ENCODE data around the gene SMOC2. TPM values are rescaled to one million over a fixed set of nuclear protein-coding genes. Genes with fewer than 3 reads are reported as not detected.
"Not testable (repeated sequence)": the region's sequence is repeated elsewhere in the genome, so short reads cannot be mapped to it uniquely, and the experiment has no call there.

SMOC2 gene
- total RNA-seq, 1 donor from 2014 or later: 12.6 TPM

DNA sequence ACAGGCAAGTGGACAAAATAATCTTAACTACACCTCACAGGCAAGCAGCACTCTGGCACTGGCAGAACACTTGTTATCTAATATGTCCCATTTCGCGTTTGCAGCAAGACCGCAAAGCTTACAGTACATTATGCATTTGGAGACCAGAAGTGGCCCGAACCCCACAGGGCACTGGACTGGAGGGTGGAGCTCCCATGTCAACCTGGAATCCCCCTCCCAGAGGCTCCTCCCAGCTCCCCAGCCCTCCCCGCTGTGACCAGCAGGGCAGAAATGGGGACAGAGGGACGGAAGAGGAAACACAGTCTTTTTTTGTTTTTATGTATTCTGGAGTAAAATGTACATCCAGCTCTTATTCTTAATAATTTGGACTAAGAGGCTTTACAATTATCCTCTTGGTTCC, 263.7 kb downstream of the SMOC2 start:
- TF ChIP-seq, protein P1, sequence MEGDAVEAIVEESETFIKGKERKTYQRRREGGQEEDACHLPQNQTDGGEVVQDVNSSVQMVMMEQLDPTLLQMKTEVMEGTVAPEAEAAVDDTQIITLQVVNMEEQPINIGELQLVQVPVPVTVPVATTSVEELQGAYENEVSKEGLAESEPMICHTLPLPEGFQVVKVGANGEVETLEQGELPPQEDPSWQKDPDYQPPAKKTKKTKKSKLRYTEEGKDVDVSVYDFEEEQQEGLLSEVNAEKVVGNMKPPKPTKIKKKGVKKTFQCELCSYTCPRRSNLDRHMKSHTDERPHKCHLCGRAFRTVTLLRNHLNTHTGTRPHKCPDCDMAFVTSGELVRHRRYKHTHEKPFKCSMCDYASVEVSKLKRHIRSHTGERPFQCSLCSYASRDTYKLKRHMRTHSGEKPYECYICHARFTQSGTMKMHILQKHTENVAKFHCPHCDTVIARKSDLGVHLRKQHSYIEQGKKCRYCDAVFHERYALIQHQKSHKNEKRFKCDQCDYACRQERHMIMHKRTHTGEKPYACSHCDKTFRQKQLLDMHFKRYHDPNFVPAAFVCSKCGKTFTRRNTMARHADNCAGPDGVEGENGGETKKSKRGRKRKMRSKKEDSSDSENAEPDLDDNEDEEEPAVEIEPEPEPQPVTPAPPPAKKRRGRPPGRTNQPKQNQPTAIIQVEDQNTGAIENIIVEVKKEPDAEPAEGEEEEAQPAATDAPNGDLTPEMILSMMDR (IDR thresholded peaks at IDR 0.05): no peak
- no peaks in the 10 kb centered on the region for H3K4me1 ChIP-seq
- H3K36me3 ChIP-seq: no peaks in the 10 kb centered on the region
- H3K4me3 ChIP-seq: no peak overlapping the region
- DNase-seq: no peak
- intact Hi-C loops (cut with DNase I): no loop called here
- ATAC-seq: no peak
- no peak overlapping the region for H3K27ac ChIP-seq
- no peaks in the 10 kb centered on the region for H3K9me3 ChIP-seq
- H3K27me3 ChIP-seq (ENCODE audit: low read depth): peaks cover 6% of the 10 kb centered on the region

DNA sequence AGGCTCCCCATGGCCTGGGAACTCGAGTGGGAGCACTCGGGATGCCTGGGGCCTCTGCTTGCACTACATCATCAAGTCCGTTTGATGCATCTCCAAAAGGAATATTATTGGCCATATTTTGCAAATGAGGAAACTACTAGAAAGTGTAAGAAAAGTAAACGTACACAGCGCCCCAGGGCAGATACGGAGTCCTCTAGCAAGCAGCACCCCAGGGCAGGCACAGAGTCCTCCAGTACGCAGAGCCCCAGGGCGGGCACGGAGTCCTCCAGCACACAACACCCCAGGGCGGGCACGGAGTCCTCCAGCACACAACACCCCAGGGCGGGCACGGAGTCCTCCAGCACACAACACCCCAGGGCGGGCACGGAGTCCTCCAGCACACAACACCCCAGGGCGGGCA, 264.3 kb downstream of the SMOC2 start:
- H3K4me3 ChIP-seq; DNase-seq; ATAC-seq; H3K27ac ChIP-seq; H3K4me1 ChIP-seq; H3K36me3 ChIP-seq; H3K9me3 ChIP-seq; intact Hi-C loops (cut with DNase I): not testable (repeated sequence)
- H3K27me3 ChIP-seq (ENCODE audit: low read depth): peaks cover 10% of the 10 kb centered on the region

DNA sequence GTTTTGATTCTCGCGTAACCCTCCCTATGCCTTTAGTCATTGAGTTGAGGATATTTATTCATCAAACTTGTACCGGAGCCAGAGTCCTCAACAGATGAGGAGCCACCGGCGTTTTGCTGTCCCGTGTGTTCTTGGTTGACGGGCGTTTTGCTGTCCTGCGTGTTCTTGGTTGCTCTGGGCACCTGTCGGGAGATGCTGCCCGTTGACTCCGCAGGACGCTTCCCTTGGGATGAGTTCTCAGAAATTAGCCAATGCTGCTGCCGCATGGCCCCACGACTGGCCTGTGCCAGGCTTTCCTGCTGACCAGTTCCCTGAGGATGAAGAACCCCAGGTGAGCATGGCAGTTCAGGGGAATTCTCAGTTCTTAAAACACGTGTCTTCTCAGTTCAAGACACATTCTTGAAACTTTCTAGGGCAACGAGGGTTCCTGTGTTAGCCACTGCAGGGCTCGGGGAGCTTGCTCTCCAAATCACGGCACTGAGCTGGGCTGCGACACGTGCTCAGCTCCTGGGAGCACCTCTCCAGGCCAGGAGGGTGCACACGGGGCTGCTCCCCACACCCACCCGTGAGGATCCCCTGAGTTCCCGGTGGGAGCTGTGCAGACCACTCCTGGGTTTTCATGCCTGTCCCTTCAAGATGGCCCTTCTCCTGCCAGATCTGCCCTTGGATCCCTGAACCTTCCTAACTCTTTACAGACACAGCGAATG, 265.6 kb downstream of the SMOC2 start:
- no peaks in the 10 kb centered on the region for H3K4me1 ChIP-seq
- intact Hi-C loops (cut with DNase I): no loop called here
- DNase-seq (no peak), ATAC-seq (no peak)
- no peaks in the 10 kb centered on the region for H3K36me3 ChIP-seq
- H3K27me3 ChIP-seq (ENCODE audit: low read depth): peaks cover 13% of the 10 kb centered on the region
- H3K9me3 ChIP-seq: no peaks in the 10 kb centered on the region
- H3K27ac ChIP-seq: no peak overlapping the region
- TF ChIP-seq, protein P1 (IDR thresholded peaks at IDR 0.05): no peak
- H3K4me3 ChIP-seq: no peak overlapping the region

DNA sequence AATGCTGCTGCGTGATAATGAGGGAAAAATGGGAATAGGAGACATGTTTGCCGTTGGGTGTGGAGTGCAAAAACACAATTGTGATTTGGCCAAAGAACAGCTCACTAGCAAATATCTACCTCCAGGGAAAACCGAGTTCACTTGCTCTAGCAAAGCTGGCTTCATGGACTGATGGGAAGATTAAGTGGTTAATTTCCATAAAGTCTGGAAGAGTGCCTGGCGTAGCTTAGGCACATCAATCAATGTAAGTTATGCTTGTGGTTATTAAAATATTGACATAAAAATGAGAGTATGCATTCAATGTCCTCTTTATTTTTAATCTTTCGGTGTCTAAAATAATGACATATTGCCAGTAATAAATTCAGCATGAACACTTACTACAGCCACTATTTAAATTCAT, 267.5 kb downstream of the SMOC2 start:
- TF ChIP-seq, protein P1 (IDR thresholded peaks at IDR 0.05): no peak

DNA sequence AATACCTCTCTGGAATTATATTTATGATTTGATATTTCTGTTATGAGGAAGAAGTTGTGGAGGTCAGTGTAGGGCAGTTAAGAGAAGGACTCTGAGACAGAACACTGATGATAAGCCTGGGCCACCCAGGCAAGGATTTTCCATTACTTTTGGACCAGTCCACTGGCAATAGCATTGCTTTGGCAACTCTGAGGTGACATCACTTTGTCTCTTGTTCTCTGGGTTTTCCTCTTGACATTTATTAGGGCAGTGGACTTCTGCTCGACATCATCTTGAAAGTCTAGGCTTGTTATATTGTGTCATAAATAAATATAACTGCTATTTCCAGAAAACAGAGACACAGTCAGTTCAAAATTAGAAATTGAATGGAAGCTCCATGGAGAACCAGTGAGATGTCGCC, 268.0 kb downstream of the SMOC2 start:
- no peaks in the 10 kb centered on the region for H3K4me1 ChIP-seq
- H3K27me3 ChIP-seq (ENCODE audit: low read depth): peaks cover 19% of the 10 kb centered on the region
- no peak overlapping the region for H3K27ac ChIP-seq
- DNase-seq (no peak), ATAC-seq (no peak)
- no peaks in the 10 kb centered on the region for H3K9me3 ChIP-seq
- TF ChIP-seq, protein P1 (IDR thresholded peaks at IDR 0.05): no peak
- no peak overlapping the region for H3K4me3 ChIP-seq
- H3K36me3 ChIP-seq: no peaks in the 10 kb centered on the region
- intact Hi-C loops (cut with DNase I): no loop called here

More for the DNA sequence above, 267.5 kb downstream of the SMOC2 start:
- H3K27me3 ChIP-seq (ENCODE audit: low read depth): peaks cover 19% of the 10 kb centered on the region
- no peaks in the 10 kb centered on the region for H3K36me3 ChIP-seq
- intact Hi-C loops (cut with DNase I): no loop called here
- no peaks in the 10 kb centered on the region for H3K4me1 ChIP-seq
- H3K27ac ChIP-seq: no peak overlapping the region
- ATAC-seq (no peak), DNase-seq (no peak)
- no peaks in the 10 kb centered on the region for H3K9me3 ChIP-seq
- H3K4me3 ChIP-seq: no peak overlapping the region

DNA sequence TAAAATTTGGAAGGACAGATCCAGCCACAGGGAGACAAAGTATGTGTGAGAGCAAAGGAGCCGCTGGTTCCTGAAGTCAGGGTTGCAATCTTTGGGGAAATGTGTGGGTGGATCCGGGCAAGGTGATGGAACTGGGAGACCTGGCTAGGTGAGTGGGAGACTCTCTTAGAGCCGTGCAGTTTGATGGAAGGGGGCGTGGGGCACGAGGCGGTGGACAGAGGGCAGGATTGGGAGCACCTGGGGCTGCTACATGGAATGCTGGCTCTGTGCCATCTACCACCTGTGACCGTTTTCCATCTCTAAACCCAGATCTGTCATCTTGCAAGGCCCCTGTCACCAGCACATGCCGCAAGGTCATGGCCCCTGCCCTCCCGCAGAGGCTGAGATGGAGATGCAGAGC, 268.4 kb downstream of the SMOC2 start:
- Histone ChIP-seq H3K4me1 (no peaks in the 10 kb centered on the region), H3K36me3 (no peaks in the 10 kb centered on the region), H3K27ac (no peak overlapping the region), H3K4me3 (no peak overlapping the region), H3K27me3 (ENCODE audit: low read depth) (peaks cover 19% of the 10 kb centered on the region), H3K9me3 (no peaks in the 10 kb centered on the region)
- DNase-seq: no peak
- TF ChIP-seq, protein P1 (IDR thresholded peaks at IDR 0.05): no peak
- no peak for ATAC-seq
- intact Hi-C loops (cut with DNase I): no loop called here

Data from lower lobe of right lung (tissue), 2 donors.